ENCODE measurements around the gene ARPC4.
A peak's percentile ranks its signal among the peaks of the same experiment; 100 is the strongest.

The ARPC4 gene

DNA sequence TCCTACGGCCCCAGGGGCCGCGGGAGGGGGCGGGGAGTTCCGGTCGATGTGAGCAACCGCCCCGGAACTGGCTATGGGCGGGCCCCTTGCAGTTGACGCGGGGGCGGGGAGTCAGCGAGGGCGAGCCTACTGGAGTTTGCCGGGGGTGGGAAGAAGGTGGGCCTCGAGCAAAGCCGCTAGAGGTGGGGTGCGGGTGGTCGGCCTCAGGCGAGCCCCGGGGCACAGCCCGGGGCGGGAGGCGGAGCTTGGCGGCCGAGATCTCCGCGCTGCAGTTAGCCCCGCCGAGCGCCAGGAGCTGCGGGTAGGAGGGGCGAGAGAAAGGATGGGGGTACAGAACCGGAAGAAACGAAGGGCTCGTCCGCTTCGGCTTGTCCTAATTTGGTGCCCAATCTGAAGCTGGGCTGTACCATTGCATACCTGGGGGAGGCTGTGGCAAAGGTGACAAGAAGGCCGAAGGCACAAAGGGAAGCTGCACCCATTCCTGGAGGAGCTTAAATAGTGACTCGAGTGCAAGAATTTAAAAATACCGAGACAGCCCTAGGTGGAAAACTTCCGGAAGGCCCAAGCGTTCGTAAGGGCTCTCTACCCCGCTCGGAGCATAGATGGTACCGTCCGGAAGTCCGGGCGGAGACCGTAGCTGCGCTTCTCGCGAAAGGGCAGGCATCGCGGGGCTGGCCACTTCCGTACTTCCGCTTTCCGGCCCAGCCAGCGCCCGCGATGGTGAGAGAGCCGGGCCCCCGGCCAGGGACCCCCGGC, at the start of gene ARPC4, which contains the start of gene TADA3:
TSS of gene ARPC4 (plus strand) at position 678 of the 756 bp plus-strand sequence. CDS start at position 718, 40 bp downstream.
TSS of gene TADA3 (minus strand) at position 69 of the 756 bp plus-strand sequence. CDS start 1,007 bp downstream, outside the sequence.
- FAIRE-seq, result no peak

DNA sequence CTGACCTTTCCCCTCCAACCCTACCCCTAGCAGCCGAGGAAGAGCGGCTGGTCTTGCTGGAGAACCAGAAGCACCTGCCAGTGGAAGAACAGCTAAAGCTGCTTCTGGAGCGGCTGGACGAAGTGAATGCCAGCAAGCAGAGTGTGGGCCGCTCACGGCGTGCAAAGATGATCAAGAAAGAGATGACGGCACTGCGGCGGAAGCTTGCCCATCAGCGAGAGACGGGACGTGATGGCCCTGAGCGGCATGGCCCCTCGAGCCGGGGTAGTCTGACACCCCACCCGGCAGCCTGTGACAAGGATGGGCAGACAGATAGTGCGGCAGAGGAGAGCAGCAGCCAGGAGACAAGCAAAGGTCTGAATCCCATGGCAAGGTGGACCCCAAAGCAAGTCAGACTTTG, 49.3 kb upstream of the ARPC4 start:
- no peak for FAIRE-seq

DNA sequence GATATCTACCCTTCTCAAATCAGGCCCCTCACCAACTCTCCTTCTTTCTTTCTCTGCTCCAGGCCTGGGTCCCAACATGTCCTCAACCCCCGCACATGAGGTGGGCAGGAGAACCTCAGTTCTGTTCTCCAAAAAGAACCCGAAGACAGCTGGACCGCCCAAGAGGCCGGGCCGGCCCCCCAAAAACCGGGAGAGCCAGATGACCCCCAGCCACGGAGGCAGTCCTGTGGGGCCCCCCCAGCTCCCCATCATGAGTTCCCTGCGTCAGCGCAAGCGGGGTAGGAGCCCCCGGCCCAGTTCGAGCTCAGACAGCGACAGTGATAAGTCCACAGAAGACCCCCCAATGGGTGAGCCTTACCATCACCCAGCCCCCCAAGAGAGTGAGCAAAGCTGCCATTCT, 48.7 kb upstream of the ARPC4 start:
- FAIRE-seq, result no peak

DNA sequence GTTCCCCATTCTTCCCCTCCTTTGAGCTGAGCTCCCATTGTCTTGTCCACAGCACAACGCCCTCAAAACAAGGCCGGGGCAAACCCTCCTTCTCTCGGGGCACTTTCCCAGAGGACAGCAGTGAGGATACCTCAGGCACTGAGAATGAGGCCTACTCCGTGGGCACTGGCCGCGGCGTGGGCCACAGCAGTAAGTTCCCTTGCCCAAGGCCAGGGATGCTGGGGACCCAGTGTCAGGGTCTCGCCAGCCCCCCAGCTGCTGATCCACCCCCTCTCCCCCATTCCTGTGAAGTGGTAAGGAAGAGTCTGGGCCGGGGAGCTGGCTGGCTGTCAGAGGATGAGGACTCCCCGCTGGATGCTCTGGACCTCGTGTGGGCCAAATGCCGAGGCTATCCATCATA, 47.4 kb upstream of the ARPC4 start:
- FAIRE-seq, result no peak

DNA sequence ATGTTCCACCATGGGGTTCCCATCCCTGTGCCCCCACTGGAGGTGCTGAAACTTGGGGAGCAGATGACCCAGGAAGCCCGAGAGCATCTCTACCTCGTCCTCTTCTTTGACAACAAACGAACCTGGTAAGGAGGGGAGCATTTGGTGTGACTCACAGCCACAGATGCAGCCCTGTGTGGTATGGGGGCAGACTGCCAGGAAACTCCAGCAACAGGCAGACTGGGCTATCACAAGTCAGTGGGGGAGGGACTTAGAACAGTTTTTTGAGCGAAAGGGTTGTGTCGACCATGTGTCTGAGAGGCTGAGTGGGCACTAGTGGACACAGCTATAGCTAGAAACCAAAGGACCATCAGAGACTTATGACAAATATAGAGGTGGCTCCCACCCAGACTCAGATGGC, 46.6 kb upstream of the ARPC4 start:
- no peak for FAIRE-seq

DNA sequence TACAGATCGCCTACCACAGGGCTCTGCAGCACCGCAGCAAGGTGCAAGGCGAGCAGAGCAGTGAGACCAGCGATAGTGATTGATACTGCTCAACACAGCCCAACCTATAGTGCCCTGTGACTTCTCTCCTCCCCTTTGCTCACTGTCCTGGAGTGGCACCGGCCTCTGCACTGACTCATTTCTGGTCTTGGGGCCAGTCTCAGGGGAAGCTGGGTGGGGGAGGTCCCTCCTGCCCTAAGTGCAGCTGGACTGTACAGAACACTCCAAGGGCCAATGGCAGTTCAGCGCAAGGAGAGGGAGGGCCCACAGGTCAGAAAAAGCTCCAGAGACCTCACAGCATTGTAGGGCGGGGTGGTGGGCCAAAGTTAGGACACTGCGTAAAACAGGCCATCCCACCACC, 45.6 kb upstream of the ARPC4 start:
- FAIRE-seq, result no peak

DNA sequence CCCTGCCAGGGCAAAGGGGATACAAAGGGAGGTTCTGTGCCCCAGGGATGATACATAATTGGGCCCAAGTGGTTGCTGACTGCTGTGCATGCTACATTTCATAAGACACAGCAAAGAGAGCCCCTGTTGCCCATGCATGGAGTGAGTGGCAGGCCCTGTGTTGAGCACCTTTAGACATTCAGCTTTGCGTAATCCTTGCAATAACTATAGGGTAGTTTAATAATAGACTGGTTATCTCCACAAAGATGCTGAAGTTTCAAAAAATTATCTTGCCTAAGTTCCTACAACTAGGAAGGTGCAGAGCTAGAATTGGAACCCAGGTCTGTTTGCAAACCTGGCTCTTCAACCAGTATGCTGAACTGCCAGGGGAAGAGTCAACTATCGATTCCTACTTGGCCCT, 44.9 kb upstream of the ARPC4 start:
- no peak for FAIRE-seq

DNA sequence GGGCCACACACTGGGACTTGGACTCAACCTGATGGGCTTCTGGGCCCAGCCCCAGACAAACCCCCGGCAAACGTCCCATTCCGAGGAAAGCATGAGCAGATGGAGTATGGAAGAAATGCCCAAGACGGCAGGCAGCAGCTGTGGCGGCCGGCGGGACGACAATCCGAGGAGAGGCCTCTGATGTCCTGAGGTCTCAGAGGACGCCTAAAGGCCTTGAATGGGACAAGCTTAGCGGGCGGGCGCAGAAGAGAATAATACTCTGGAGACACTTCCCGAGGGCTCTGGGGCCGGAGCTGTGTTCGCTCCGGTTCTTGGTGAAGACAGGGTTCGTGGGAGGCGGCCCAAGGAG, 43.6 kb upstream of the ARPC4 start:
- FAIRE-seq, result no peak

DNA sequence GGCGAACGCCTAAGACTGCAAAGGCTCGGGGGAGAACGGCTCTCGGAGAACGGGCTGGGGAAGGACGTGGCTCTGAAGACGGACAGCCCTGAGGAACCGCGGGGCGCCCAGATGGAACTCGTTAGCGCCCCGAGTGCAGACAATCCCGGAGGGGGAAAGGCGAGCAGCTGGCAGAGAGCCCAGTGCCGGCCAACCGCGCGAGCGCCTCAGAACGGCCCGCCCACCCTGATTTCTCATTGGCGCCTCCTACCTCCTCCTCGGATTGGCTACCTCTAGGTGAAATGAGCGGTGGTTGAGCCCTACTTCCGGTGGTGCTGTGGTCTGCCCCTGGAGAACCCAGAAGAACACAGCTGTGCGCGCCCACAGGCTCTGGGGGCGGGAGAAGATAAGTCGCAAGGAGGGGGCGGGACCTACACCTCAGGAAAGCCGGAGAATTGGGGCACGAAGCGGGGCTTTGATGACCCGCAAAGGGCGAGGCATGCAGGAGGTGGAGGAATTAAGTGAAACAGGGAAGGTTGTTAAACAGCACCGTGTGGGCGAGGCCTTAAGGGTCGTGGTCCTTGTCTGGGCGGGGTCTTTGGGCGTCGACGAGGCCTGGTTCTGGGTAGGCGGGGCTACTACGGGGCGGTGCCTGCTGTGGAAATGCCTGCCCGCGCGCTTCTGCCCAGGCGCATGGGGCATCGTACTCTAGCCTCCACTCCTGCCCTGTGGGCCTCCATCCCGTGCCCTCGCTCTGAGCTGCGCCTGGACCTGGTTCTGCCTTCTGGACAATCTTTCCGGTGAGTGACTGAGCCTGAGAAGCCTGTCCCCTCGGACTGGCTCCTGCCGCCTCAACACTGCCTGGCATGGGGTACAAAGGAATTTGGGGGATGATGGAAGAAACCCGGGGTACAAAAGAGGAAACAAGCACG, 43.0 kb upstream of the ARPC4 start, which contains the start of gene OGG1:
TSS of gene OGG1 (plus strand) at position 308 of the 911 bp plus-strand sequence. CDS start at position 643, 335 bp downstream.
- FAIRE-seq, result peak; percentile 87

DNA sequence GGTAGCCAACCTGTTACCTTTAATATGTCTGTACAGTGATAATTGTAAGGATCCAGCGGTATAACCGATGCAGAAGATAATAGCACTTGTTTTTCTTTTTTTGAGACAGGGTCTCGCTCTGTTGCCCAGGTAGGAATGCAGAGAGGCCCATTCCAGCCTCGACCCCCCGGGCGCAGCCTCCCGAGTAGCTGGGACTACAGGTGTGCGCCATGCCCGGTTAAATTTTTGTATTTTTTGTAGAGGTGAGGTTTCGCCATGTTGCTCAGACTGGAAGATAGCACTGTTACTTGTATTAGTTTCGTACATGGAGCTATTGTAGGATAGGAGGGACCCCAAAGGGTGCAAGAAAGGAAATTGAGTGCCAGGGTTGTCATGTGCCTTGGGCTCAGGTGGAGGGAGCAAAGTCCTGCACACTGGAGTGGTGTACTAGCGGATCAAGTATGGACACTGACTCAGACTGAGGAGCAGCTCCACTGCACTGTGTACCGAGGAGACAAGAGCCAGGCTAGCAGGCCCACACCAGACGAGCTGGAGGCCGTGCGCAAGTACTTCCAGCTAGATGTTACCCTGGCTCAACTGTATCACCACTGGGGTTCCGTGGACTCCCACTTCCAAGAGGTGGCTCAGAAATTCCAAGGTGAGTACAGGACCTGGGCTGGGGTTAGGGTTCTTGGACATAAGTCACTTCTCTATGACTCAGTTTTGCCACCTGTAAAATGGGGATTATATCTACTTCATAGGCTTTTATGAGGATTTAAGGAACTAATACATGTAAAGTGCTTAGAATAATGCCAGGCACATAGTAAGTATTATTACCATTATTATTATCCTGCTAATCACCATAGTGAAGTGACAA, 42.1 kb upstream of the ARPC4 start:
- FAIRE-seq, result no peak

DNA sequence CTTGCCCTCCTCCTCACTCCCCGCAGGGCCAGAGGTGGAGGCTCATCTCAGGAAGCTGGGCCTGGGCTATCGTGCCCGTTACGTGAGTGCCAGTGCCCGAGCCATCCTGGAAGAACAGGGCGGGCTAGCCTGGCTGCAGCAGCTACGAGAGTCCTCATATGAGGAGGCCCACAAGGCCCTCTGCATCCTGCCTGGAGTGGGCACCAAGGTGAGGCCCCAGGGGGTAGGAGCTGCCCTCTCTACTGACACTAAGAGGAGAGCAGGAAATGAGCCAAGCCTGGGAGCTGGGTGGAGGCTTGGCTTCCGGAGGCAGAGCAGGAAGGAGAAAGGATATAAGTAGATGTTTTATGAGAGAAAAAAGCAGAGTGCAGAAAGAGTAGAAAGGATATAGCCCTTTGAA, 38.2 kb upstream of the ARPC4 start:
- no peak for FAIRE-seq

DNA sequence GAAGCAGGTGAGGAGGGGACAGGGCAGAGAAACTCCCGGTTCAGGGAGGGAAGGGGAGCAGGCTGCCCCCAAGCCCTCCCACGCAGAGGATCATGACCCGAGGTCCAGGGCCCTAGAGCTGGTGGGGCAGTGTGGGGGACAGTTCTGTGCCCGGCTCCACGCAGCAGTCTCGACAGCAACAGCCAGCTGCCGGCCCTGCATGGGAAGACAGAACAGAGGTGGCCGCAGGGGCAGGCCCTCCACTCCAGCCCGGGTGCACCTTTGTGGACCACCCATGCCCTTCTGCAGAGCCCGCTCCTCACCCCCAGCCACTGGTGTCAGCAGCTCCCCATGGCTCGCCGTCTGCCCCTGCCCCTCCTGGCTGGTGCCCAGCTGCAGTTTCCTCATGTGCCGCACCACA, 35.5 kb upstream of the ARPC4 start:
- no peak for FAIRE-seq

DNA sequence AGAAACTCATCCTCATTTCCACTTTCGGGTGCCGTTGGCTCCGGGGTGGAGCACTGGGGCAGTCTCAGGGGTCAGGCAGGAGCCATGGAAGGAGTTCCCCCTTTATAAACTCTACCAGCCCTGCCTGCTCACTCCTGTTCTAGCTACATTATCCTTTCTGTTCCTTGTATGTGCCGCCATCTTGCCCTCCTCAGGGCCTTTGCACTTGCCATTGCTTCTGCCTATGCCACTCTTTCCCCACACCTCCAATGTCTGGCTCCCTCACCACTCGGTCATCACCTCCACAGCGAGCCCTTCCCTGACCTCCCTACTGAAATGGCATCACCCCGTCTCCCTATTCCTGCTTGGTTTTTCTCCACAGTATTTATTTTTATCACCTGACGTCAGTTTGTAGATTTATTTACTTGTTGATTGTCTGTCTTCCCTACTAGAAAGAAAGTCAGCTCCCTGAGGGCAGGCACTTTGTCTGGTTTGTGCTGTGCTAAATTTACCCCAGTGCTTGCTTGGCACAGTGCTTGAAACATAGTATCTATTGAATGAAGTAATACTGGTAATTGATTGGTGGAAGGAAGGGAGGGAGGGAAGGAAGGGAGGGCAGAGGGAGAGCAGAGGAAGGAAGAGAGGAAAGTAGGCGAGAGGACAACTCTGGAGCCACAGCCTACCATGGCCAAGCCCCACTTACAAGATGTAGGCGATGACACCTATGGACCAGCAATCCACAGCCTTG, 31.9 kb upstream of the ARPC4 start:
- no peak for FAIRE-seq

DNA sequence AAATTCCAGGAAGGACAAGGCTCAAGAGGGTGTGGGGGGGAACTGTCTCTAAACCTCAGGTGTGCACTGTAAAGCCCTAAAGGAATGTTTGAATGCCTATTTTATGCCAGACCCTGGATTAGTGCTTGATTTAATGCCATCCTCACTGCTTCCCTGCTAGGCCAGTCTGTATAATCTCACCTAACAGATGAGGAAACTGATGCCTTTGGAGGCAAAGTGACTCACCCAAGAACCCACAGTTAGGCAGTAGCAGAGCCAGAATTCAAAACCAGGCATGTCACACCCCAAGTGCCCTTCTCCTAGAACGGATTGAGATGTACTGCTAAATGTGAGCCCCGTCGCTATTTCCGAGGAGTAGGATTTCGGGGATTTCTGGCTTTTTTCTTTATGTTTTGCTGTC, 31.0 kb upstream of the ARPC4 start:
- FAIRE-seq, result no peak

DNA sequence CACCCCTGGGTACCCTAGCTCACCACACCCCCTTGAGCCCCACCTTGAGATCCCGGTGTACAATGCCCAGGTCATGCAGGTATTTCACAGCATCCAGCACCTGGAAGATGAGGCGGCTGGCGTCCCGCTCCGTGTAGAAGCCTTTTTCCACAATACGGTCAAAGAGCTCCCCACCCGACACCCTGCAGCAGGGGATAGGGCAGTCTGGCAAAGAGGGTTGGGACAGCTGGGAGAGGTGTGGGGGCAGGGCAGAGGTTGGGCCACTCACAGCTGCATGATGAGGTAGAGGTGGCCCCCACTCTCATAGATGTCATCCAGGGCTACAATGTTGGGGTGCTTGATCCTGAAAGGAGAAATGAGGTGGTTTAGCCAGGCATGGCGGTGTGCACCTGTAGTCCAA, 30.0 kb upstream of the ARPC4 start:
- no peak for FAIRE-seq

DNA sequence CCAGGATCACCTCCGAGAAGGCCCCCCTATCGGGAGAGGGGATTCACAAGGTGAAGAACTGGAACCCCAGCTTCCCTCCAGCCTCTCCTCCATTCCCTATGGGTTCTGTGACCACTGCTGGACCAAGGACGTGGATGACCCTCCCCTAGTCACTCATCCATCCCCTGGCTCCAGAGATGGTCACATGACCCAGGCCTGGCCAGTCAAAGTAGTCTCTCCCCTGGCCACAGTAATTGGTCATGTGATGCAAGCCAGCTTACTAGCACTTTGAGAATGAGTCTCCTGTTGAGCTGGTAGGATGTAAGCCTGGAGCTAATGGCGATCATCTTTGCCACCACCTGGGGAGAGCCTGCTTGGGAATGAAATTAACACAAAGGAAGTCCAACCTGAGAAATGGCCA, 27.0 kb upstream of the ARPC4 start:
- FAIRE-seq, result no peak

DNA sequence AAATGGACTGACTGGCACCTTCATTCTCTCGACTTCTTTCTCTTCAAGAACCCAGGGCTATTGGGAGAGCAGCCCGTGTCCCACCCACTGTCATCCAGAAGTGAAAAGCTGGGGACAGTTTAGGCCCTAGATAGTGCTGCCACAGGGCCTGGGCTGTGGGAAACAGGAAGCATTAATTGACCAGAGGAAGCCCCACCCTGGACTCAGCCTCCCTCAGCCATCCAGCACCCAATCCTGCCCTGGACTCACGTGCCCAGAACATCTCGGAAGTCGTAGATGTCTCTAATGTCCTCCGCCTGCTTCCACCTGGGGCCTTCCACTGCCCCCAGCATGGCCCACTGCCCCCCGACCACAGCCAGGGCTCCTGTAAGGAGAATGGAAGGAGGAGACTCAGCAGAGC, 25.5 kb upstream of the ARPC4 start:
- no peak for FAIRE-seq

DNA sequence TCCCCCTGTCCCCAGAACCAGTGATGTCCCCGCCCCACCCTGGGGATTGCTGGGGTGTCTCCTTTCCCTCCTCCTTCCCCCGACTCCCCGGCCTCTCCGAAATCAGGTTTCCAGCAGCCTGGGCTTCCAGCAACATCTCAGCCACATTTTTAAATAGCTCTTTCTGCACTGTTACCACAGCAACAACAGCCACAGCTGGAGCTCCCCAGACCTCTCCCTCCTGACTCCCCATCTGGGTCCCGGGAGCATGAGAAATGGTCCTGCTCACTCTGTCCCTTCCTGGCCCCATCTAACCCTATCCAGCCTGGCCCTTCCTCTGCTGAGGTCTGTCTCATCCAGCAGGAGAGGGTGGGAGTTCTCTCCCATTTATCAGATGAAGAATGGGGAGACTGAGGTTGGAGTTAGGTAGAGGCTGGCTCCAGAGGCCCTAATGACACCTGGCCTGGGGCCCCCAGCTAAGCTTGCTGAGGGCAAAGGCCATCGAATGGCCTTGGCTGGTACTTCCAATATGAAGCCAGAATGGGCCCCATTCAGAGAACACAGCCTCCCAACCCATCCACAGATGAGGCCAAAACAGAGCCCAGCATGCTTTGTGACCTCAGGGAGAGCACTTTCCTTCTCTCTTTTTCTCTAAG, 24.6 kb upstream of the ARPC4 start:
- no peak for FAIRE-seq

DNA sequence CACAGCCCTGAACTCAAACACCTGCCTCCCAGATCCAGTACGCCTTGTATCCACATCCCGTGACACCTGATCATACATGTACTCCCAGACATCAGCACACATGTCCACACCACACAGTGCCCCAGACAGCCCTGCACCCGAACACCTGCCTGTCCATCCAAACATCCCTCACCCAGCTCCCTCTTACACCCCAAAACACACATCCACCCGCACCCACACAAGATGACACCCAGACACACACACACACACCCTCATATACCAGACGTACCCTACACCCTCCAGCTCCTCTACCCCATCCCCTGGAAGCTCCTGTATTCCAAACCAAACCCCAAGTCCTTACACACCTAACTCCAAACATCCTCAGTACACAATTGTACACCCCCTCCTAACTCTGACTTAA, 23.9 kb upstream of the ARPC4 start:
- no peak for FAIRE-seq

DNA sequence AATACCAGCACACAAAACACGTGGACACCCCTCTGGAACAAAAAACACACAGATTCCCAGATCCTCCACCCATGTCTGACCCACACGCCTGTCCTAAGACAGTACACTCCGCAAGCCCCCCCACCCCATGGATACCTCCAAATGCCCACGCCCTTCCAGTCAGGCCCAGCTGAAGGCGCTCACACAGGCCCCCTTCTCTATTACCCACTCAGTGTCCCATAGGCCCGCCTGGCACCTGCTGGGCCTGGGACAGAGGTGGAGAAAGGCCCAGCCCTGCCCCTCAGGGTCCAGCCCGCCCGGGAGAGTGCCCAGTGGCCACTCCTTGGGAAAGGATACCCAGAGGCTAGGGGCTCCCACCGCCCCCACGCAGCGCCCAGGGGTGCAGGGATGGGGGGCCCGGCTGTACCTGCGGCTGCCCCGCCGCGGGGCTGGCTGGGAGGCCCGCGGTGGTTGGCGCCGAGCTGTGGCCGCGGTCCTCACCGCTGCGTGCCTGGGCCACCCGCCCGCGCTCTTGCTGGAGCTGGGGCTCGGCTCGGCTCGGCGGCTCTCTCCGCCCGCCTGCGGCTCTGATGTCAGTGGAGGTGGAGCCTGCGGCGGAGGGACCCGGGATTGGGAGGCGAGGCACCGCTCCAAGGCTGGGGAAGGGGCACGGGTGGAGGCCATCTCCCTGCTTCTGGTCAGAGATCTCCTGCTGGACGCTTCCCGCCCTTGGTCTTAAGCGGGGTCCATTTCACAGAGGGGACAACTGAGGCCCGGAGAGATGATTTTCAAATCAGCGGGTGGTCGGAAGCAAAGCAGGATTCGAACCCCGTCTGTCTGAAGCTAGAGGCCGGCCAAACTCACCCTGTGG, 23.2 kb upstream of the ARPC4 start, which contains the start of gene CAMK1:
TSS of gene CAMK1 (minus strand) at position 522 of the 850 bp plus-strand sequence. CDS start 2,198 bp downstream, outside the sequence.
- FAIRE-seq, result no peak

All from G401.6 (cell line).